Vagina (tissue), 2 donors: ENCODE results near the gene RAF1. TPM values are rescaled to one million over a fixed set of nuclear protein-coding genes. Genes with fewer than 3 reads are reported as not detected.

Experiments
- DNase-seq, 2 donors: peaks; one replicate each; pipeline ENCODE4 v3.0.0-alpha.2; 2017; ENCODE audit errors: extremely low spot score in 2 of 2
- H3K27ac ChIP-seq: fragments of 200-600 bp; sonication (generic); one replicate; pipeline ENCODE4 v1.5.1; 2019
- H3K27me3 ChIP-seq: fragments of 200-600 bp; sonication (generic); one replicate; pipeline ENCODE4 v1.5.1; 2019
- H3K36me3 ChIP-seq, 2 donors: fragments of 200-600 bp; sonication (generic); one replicate each; pipeline ENCODE4 v1.5.1; 2017 to 2019
- H3K4me1 ChIP-seq: fragments of 200-600 bp; sonication (generic); one replicate; pipeline ENCODE4 v1.5.1; 2019
- H3K4me3 ChIP-seq, 2 donors: fragments of 200-600 bp; sonication (generic); 1 replicate in 1 of 2; 2 replicates in 1 of 2; pipeline ENCODE4 v1.5.1; 2016 to 2019
- H3K9me3 ChIP-seq: fragments of 200-600 bp; sonication (generic); one replicate; pipeline ENCODE4 v1.5.1; 2019
- POLR2A ChIP-seq, 2 donors: fragments of 450-650 bp; IDR thresholded peaks; one replicate each; pipeline ENCODE4 v1.6.1; 2017; ENCODE audit warnings: antibody characterized with exemption in 2 of 2, mild to moderate bottlenecking in 2 of 2, moderate library complexity in 2 of 2
- POLR2AphosphoS5 ChIP-seq, 2 donors: sonication (generic); formaldehyde crosslinking; IDR thresholded peaks; one replicate each; pipeline ENCODE4 v1.9.0; 2017; ENCODE audit warnings: antibody characterized with exemption in 2 of 2, mild to moderate bottlenecking in 2 of 2, low read depth in 1 of 2; ENCODE audit not compliant: insufficient read depth in 1 of 2
- intact Hi-C: fragments of 100-400 bp; cut with DNase I; formaldehyde crosslinking; loops from one replicate; pipeline ENCODE4 v1.15.1; 2023
- total RNA-seq: library from RNA; depleted of rRNA; stranded (reverse); fragments of >200 nt; gene quantifications from one replicate; pipeline ENCODE4 v1.2.3, GENCODE V29; 2016
- TF ChIP-seq, protein P1 (sequence below), 3 experiments: fragments of 450-650 bp in 2 of 3; fragments of 200-600 bp in 1 of 3; sonication (generic) in 1 of 3; IDR thresholded peaks; one replicate each; pipeline ENCODE4 v1.5.1; 2017 to 2019; ENCODE audit warnings: antibody characterized with exemption in 3 of 3, mild to moderate bottlenecking in 2 of 3, moderate library complexity in 2 of 3

RAF1 gene
- total RNA-seq, 1 donor from 2014 or later = 89.6 TPM

DNA sequence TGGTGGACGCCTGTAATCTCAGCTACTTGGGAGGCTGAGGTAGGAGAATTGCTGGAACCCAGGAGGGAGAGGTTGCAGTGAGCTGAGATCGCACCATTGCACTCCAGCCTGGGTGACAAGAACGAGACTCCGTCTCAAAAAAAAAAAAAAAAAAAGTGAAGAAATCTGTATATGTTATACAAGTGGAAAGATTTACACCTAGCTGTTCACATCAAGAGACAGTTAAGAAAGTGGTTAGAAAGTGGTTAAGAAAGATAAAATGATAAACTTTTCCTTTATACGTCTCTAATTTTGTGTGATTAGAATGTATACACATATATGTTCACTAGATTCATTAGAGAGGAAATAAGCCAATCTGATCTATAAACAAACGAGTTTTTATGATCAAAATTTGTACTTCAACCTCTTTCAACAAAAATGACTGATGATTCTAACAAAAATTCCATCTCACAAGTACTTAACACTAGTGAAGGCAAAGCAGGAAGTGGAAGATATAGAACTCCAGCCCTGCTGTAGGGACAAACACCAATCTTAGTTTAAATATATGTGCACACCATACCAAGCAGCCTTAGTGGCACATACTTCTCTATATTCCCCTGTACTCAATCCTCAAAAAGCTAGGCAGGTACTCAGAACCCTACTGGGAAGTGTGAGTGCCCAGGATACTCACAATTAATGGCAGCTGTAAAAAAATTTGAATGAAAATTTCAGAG lies 51.2 kb downstream of the RAF1 start:
- no peak for DNase-seq

DNA sequence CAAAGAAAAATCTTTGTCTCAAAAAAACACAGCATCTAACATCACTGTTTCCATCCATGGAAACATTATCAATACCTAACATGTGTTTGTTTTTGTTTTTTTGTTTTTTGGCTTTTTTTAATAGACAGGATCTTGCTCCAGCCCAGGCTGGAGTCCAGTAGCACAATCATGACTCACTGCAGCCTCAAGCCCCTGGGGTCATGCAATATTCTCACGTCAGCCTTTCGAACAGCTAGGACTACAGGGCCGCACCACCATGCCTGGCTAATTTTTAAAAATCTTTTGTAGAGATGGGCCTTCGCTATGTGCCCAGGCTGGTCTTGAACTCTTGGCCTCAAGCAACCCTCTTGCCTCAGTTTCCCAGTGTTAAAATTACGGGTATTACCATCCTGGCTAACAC lies 52.8 kb downstream of the RAF1 start:
- Histone ChIP-seq H3K27ac (no peak overlapping the region), H3K36me3 (peaks cover 0 to 31% of the 10 kb centered on the region in 2 donors), H3K9me3 (no peaks in the 10 kb centered on the region), H3K4me1 (no peaks in the 10 kb centered on the region), H3K4me3 (no peak overlapping the region), H3K27me3 (no peaks in the 10 kb centered on the region)
- TF ChIP-seq POLR2AphosphoS5 (IDR thresholded peaks at IDR 0.05; ENCODE audit: insufficient read depth in 1 of 2, low read depth in 1 of 2) (no peak), POLR2A (IDR thresholded peaks at IDR 0.05) (no peak)
- TF ChIP-seq, protein P1, sequence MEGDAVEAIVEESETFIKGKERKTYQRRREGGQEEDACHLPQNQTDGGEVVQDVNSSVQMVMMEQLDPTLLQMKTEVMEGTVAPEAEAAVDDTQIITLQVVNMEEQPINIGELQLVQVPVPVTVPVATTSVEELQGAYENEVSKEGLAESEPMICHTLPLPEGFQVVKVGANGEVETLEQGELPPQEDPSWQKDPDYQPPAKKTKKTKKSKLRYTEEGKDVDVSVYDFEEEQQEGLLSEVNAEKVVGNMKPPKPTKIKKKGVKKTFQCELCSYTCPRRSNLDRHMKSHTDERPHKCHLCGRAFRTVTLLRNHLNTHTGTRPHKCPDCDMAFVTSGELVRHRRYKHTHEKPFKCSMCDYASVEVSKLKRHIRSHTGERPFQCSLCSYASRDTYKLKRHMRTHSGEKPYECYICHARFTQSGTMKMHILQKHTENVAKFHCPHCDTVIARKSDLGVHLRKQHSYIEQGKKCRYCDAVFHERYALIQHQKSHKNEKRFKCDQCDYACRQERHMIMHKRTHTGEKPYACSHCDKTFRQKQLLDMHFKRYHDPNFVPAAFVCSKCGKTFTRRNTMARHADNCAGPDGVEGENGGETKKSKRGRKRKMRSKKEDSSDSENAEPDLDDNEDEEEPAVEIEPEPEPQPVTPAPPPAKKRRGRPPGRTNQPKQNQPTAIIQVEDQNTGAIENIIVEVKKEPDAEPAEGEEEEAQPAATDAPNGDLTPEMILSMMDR (IDR thresholded peaks at IDR 0.05) = no peak
- intact Hi-C loops = no loop called here
- DNase-seq = no peak

More for the DNA sequence above, 51.2 kb downstream of the RAF1 start:
- H3K9me3 ChIP-seq = no peaks in the 10 kb centered on the region
- intact Hi-C loops = no loop called here
- H3K4me3 ChIP-seq = no peak overlapping the region
- H3K27ac ChIP-seq = no peak overlapping the region
- no peaks in the 10 kb centered on the region for H3K27me3 ChIP-seq
- TF ChIP-seq, protein P1 (IDR thresholded peaks at IDR 0.05) = no peak
- no peak for TF ChIP-seq POLR2AphosphoS5 (IDR thresholded peaks at IDR 0.05; ENCODE audit: insufficient read depth in 1 of 2, low read depth in 1 of 2)
- TF ChIP-seq POLR2A (IDR thresholded peaks at IDR 0.05) = no peak
- peaks cover 0 to 32% of the 10 kb centered on the region in 2 donors for H3K36me3 ChIP-seq
- peaks cover 9% of the 10 kb centered on the region for H3K4me1 ChIP-seq

DNA sequence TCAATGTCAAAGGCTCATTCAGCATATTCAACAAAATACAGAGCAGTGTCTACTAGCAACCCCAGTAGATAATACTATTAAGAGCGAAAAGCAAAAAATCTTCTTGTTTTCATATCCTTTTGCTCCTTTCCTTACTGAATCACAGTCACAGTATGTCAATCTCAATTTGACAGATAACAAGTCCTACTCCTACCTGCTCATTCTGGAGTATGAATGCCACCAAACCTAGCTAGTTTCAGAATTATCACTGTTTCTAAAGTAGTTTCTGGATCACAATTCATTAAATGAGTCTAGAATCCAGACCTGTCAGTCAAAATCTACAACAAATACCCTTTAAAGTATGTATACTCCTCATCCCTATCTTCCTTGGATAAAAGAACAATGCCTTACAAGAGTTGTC lies 55.5 kb downstream of the RAF1 start:
- no peaks in the 10 kb centered on the region for H3K9me3 ChIP-seq
- intact Hi-C loops = no loop called here
- H3K4me1 ChIP-seq = no peaks in the 10 kb centered on the region
- DNase-seq = no peak
- no peaks in the 10 kb centered on the region for H3K27me3 ChIP-seq
- TF ChIP-seq, protein P1 (IDR thresholded peaks at IDR 0.05) = no peak
- TF ChIP-seq POLR2AphosphoS5 (IDR thresholded peaks at IDR 0.05; ENCODE audit: insufficient read depth in 1 of 2, low read depth in 1 of 2) = no peak
- TF ChIP-seq POLR2A (IDR thresholded peaks at IDR 0.05) = no peak
- H3K4me3 ChIP-seq = no peak overlapping the region
- H3K27ac ChIP-seq = no peak overlapping the region
- H3K36me3 ChIP-seq = peaks cover 0 to 34% of the 10 kb centered on the region in 2 donors

DNA sequence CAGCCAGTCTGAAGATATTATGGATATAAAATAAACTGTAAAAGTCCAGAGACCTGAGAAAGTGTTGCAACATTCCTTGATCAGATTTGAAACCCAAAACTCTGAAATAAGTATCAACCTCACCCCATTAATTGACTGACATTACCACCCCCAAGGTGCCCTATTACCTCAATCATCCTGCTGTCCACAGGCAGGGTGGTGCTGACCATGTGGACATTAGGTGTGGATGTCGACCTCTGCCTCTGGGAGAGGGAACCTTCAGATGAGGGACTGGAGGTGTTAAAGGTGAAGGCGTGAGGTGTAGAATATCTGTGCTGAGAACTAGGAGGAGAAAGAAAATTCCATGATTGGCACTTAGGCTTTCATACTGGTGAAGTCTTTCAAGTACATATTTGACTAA lies 59.9 kb downstream of the RAF1 start:
- TF ChIP-seq POLR2A (IDR thresholded peaks at IDR 0.05) (no peak), POLR2AphosphoS5 (IDR thresholded peaks at IDR 0.05; ENCODE audit: insufficient read depth in 1 of 2, low read depth in 1 of 2) (no peak)
- TF ChIP-seq, protein P1 (IDR thresholded peaks at IDR 0.05) = no peak
- DNase-seq = no peak
- H3K4me1 ChIP-seq = no peaks in the 10 kb centered on the region

DNA sequence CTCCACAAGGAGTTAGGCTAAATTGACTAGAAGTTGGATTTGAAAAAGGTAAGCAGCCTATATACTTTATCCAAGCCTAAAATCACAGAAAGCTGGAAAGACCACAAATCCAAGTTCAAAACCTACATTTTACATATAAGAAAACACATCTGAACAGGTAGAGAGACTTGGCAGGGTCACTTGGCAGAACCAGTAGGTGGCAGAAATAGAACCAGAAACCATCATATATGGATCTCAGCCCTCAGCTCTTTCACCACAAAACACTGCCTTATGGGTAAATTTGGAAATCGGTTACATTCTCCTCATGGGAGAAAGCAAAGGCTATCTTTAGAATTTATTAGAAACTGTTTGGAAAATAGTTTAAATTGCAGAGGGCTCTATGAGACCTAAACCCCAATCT lies 62.8 kb downstream of the RAF1 start:
- H3K4me3 ChIP-seq = no peak overlapping the region
- peaks cover 0 to 76% of the 10 kb centered on the region in 2 donors for H3K36me3 ChIP-seq
- DNase-seq = no peak
- H3K9me3 ChIP-seq = no peaks in the 10 kb centered on the region
- no peak overlapping the region for H3K27ac ChIP-seq
- H3K4me1 ChIP-seq = no peaks in the 10 kb centered on the region
- intact Hi-C loops = no loop called here
- TF ChIP-seq POLR2AphosphoS5 (IDR thresholded peaks at IDR 0.05; ENCODE audit: insufficient read depth in 1 of 2, low read depth in 1 of 2) (no peak), POLR2A (IDR thresholded peaks at IDR 0.05) (no peak)
- TF ChIP-seq, protein P1 (IDR thresholded peaks at IDR 0.05) = no peak
- H3K27me3 ChIP-seq = no peaks in the 10 kb centered on the region

More for the DNA sequence above, 59.9 kb downstream of the RAF1 start:
- Histone ChIP-seq H3K27ac (no peak overlapping the region), H3K9me3 (no peaks in the 10 kb centered on the region), H3K36me3 (peaks cover 0 to 70% of the 10 kb centered on the region in 2 donors), H3K27me3 (no peaks in the 10 kb centered on the region), H3K4me3 (no peak overlapping the region)
- intact Hi-C loops = no loop called here
